Measurements from ENCODE around the gene PKD2L2.

DNA sequence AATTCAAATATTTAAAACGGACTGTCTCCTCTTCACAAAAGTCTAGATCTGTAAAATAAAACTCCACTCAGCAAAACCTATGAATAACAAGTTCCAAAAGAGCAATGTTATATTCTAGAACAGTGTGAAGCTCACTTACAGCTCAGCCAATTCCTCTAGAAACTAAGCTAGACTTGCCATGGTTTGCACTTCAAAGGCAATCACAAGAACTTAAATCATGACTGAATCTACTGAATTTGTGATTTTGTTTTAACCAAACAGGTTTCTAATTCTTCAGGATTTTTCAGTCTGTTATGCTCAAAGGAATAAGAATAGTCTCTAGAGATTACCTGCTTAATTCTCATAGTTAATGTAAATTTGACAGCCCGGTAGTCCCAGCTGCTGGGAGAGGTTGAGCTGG lies 1.4 kb upstream of the PKD2L2 start:
- no peak for TF ChIP-seq EZH2 (IDR thresholded peaks at IDR 0.05; ENCODE audit: borderline replicate concordance, control insufficient read depth, low read depth, low read length)
- no peak for TF ChIP-seq CHD1 (IDR thresholded peaks at IDR 0.05; ENCODE audit: low read depth, low read length)
- no peak for TF ChIP-seq ATF3 (IDR thresholded peaks at IDR 0.05; ENCODE audit: borderline replicate concordance, extremely low read depth, low read depth, low read length)
- TF ChIP-seq SKIL (IDR thresholded peaks at IDR 0.05; ENCODE audit: low read depth, poor library complexity, severe bottlenecking): no peak
- TF ChIP-seq CTCF (IDR thresholded peaks at IDR 0.05 in 2 of 3, conservative IDR thresholded peaks at IDR 0.05 in 1 of 3; ENCODE audit: control insufficient read depth in 2 of 3, extremely low read depth in 1 of 3, insufficient read depth in 1 of 3, low read depth in 3 of 3, low read length in 3 of 3): no peak
- no peak for TF ChIP-seq TAF1 (IDR thresholded peaks at IDR 0.05; ENCODE audit: borderline replicate concordance, low read depth, low read length)
- no peak for TF ChIP-seq CEBPB (IDR thresholded peaks at IDR 0.05; ENCODE audit: borderline replicate concordance in 1 of 2, low read depth in 2 of 2, low read length in 2 of 2)
